Muscle layer of colon (tissue), 2 donors: ENCODE results near the gene BACH2.
"Not testable (repeated sequence)": the region's sequence is repeated elsewhere in the genome, so short reads cannot be mapped to it uniquely, and the experiment has no call there.

Source experiments
- H3K27ac ChIP-seq: one replicate; pipeline ENCODE4 v1.7.0; 2013; ENCODE audit warnings: low read depth, mild to moderate bottlenecking, low read length, moderate library complexity
- H3K27me3 ChIP-seq, 2 donors: one replicate each; pipeline ENCODE4 v1.7.0; 2013; ENCODE audit warnings: low read length in 2 of 2, mild to moderate bottlenecking in 2 of 2; ENCODE audit not compliant: insufficient read depth in 2 of 2, control insufficient read depth in 1 of 2
- H3K36me3 ChIP-seq: one replicate; pipeline ENCODE4 v1.7.0; 2013; ENCODE audit warnings: mild to moderate bottlenecking, low read length; ENCODE audit not compliant: insufficient read depth
- H3K4me1 ChIP-seq: one replicate; pipeline ENCODE4 v1.7.0; 2013; ENCODE audit warnings: mild to moderate bottlenecking, low read length; ENCODE audit not compliant: insufficient read depth
- H3K4me3 ChIP-seq, 2 donors: one replicate each; pipeline ENCODE4 v1.7.0; 2013; ENCODE audit warnings: low read length in 2 of 2, low read depth in 1 of 2, mild to moderate bottlenecking in 1 of 2, moderate library complexity in 1 of 2
- H3K9ac ChIP-seq: one replicate; pipeline ENCODE4 v1.7.0; 2013; ENCODE audit warnings: low read length
- H3K9me3 ChIP-seq: one replicate; pipeline ENCODE4 v1.7.0; 2013; ENCODE audit warnings: mild to moderate bottlenecking, low read length
- donor health status: abdominal sarcoma.
- donor health status: Adenocarcinoma of cecum.

BACH2 gene

DNA sequence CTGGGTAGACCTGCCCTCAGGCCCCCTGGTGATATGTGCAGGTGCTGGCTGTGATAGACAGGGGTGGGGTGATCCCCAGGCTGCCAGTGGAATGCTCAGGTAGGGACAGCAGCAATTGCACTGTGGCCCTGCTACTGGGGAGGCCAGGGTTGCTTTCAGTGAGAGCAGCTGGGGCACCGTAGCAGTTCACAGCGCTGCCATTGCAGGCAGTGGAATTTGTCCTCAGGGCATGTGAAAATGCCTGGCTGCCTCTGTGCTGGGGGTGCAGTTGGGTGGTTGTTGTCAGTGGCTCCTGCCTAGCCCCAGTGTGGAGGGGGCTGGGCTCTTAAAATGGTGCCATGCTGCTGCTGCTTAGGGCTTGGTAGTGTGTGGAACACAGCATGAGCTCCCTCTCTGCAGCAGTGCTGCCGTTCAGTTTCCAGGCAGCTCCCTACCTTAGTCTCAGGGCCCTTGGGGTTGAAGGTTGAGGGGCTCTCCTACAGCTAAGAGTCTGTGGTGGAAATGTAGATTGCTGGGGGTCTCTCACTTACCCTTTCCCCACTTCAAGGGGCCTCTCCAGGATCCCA is 378.8 kb downstream of the BACH2 start:
- H3K4me3 ChIP-seq, result no peak overlapping the region
- H3K4me1 ChIP-seq, result no peaks in the 10 kb centered on the region
- no peak overlapping the region for H3K27ac ChIP-seq
- no peak overlapping the region for H3K9ac ChIP-seq
- no peaks in the 10 kb centered on the region for H3K36me3 ChIP-seq
- H3K27me3 ChIP-seq, result no peaks in the 10 kb centered on the region
- H3K9me3 ChIP-seq, result peaks cover 3% of the 10 kb centered on the region

- Histone ChIP-seq H3K9me3 (peaks cover 3% of the 10 kb centered on the region), H3K36me3 (no peaks in the 10 kb centered on the region), H3K4me3 (no peak overlapping the region), H3K27me3 (no peaks in the 10 kb centered on the region), H3K27ac (no peak overlapping the region), H3K9ac (no peak overlapping the region), H3K4me1 (no peaks in the 10 kb centered on the region)
These were observed 379.4 kb downstream of the BACH2 start for GRCh38 chr6:89917216-89917615.

- Histone ChIP-seq H3K36me3 (no peaks in the 10 kb centered on the region), H3K27me3 (no peaks in the 10 kb centered on the region), H3K9ac (no peak overlapping the region), H3K27ac (no peak overlapping the region), H3K4me1 (no peaks in the 10 kb centered on the region), H3K4me3 (no peak overlapping the region), H3K9me3 (peaks cover 3% of the 10 kb centered on the region)
These were observed 380.3 kb downstream of the BACH2 start for GRCh38 chr6:89916136-89916920.

- Histone ChIP-seq H3K27me3 (no peaks in the 10 kb centered on the region), H3K36me3 (no peaks in the 10 kb centered on the region), H3K4me1 (no peaks in the 10 kb centered on the region), H3K27ac (no peak overlapping the region), H3K4me3 (no peak overlapping the region), H3K9ac (no peak overlapping the region), H3K9me3 (no peaks in the 10 kb centered on the region)
These were observed 385.8 kb downstream of the BACH2 start for GRCh38 chr6:89910902-89911240.

DNA sequence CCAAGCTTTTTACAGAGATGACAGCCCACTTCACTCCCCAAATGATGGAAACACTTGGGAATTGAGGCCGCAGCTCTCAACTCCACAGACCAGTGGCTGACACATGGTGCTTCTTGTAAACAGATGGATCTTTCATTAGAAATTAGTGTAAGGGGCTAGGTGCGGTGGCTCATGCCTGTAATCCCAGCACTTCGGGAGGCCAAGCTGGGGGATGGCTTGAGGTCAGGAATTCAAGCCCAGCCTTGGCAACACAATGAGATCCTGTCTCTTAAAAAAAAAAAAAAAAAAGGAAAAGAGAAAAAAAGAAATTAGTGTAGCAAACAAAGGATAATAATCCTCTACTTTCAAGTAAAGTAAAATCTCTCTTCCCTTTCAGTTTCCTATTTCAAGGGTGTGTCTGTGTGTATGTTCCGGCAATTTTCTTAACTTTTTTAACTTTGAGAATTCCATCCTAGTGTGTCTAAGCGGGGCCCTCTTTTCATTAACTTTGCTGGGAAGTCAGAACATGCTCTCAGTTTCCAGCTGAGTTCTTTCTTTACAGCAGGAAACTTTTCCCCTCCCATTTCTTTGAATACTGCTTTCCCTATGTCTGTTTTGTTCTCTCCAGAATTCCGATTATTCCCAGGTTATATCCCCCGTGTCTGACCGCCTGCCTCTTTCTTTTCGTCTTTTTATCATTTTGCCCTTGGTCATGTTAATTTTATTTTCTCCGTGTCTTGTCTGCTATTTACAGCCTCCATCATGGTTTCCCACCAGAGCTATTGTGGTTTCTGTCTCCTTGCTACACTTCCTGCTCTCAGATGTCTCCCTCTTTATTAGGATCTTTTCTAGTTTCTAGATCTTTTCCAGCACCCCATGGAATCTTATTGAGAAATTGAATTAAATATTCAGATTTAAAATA is 386.4 kb downstream of the BACH2 start:
- not testable (repeated sequence) for H3K4me1 ChIP-seq, H3K9ac ChIP-seq, H3K9me3 ChIP-seq, H3K4me3 ChIP-seq, H3K27me3 ChIP-seq, H3K27ac ChIP-seq, H3K36me3 ChIP-seq

GRCh38 chr6:89895276-89895874 is 401.3 kb downstream of the BACH2 start:
- no peak overlapping the region for H3K27ac ChIP-seq
- H3K9me3 ChIP-seq, result no peaks in the 10 kb centered on the region
- no peak overlapping the region for H3K9ac ChIP-seq
- H3K36me3 ChIP-seq, result no peaks in the 10 kb centered on the region
- H3K4me3 ChIP-seq, result no peak overlapping the region
- H3K27me3 ChIP-seq, result peaks cover 5 to 14% of the 10 kb centered on the region in 2 donors
- H3K4me1 ChIP-seq, result no peaks in the 10 kb centered on the region

DNA sequence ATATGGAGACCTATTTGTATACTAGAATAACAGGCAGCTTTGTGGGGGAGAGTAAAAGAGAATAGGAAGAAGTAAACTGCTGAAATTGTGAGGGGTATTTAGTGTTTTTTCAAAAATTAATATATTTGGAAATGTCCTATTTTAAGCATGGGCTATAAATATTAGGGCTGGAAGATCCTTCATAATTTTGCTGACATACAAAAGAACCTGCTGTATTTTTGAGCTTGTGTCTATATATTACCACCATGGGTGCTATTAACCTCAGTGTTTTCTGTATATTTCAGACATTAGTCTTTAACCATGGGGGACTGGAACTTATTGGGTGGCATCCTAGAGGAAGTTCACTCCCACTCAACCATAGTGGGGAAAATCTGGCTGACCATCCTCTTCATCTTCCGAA is 402.5 kb downstream of the BACH2 start, which contains the start of gene GJA10:
TSS of gene GJA10 (plus strand) at position 301 of the 400 bp plus-strand sequence. CDS start at position 301, 0 bp downstream.
- Histone ChIP-seq H3K4me3 (no peak within 1 kb of the TSS), H3K36me3 (no peaks in the 10 kb centered on the region), H3K4me1 (no peaks in the 10 kb centered on the region), H3K9ac (no peak within 1 kb of the TSS), H3K27me3 (peaks cover 5 to 14% of the 10 kb centered on the region in 2 donors), H3K9me3 (no peaks in the 10 kb centered on the region), H3K27ac (no peak within 1 kb of the TSS)

DNA sequence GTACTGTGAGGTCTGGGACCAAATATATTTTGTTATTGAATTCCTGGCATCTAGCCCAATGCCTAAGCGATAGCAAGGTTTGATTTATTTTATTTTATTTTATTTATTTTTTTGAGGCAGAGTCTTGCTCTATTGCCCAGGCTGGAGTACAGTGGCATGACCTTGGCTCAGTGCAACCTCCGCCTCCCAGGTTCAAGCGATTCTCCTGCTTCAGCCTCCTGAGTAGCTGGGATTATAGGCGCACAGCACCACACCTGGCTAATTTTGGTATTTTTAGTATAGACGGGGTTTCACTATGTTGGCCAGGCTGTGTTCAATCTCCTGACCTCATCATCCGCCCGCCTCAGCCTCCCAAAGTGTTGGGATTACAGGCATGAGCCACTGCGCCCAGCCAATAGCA is 404.1 kb downstream of the BACH2 start:
- H3K36me3 ChIP-seq, H3K27ac ChIP-seq, H3K4me1 ChIP-seq, H3K9me3 ChIP-seq, H3K4me3 ChIP-seq, H3K9ac ChIP-seq: not testable (repeated sequence)
- H3K27me3 ChIP-seq, result peaks cover 5 to 14% of the 10 kb centered on the region in 2 donors

DNA sequence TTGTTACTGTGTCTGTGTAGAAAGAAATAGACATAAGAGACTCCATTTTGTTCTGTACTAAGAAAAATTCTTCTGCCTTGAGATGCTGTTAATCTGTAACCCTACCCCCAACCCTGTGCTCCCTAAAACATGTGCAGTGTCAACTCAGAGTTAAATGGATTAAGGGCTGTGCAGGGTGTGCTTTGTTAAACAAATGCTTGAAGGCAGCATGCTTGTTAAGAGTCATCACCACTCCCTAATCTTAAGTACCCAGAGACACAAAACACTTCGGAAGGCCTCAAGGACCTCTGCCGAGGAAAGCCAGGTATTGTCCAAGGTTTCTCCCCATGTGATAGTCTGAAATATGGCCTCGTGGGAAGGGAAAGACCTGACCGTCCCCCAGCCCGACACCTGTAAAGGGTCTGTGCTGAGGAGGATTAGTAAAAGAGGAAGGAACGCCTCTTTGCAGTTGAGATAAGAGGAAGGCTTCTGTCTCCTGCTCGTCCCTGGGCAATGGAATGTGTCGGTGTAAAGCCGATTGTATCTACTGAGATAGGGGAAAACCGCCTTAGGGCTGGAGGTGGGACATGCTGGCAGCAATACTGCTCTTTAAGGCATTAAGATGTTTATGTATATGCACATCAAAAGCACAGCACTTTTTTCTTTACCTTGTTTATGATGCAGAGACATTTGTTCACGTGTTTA is 405.7 kb downstream of the BACH2 start:
- H3K9ac ChIP-seq, H3K36me3 ChIP-seq, H3K4me1 ChIP-seq, H3K27ac ChIP-seq, H3K9me3 ChIP-seq, H3K4me3 ChIP-seq: not testable (repeated sequence)
- peaks cover 5 to 14% of the 10 kb centered on the region in 2 donors for H3K27me3 ChIP-seq

GRCh38 chr6:89888871-89889270 is 407.8 kb downstream of the BACH2 start:
- H3K27me3 ChIP-seq, result peaks cover 0 to 7% of the 10 kb centered on the region in 2 donors
- no peaks in the 10 kb centered on the region for H3K36me3 ChIP-seq
- no peaks in the 10 kb centered on the region for H3K4me1 ChIP-seq
- H3K9me3 ChIP-seq, result no peaks in the 10 kb centered on the region
- H3K27ac ChIP-seq, result no peak overlapping the region
- no peak overlapping the region for H3K9ac ChIP-seq
- no peak overlapping the region for H3K4me3 ChIP-seq

- no peak overlapping the region for H3K27ac ChIP-seq
- H3K36me3 ChIP-seq, result no peaks in the 10 kb centered on the region
- H3K9me3 ChIP-seq, result no peaks in the 10 kb centered on the region
- no peaks in the 10 kb centered on the region for H3K27me3 ChIP-seq
- H3K4me1 ChIP-seq, result no peaks in the 10 kb centered on the region
- H3K4me3 ChIP-seq, result no peak overlapping the region
- no peak overlapping the region for H3K9ac ChIP-seq
These were observed 408.5 kb downstream of the BACH2 start for GRCh38 chr6:89888138-89888514.
